Lower lobe of right lung (tissue), 2 donors: ENCODE data around the gene GALNT17. TPM values are rescaled to one million over a fixed set of nuclear protein-coding genes. Genes with fewer than 3 reads are reported as not detected.

Source experiments
- ATAC-seq, 2 donors: fragments of 200-7000 bp; cut with Tn5 transposase; one replicate each; pipeline ENCODE4 v1.9.1; 2020 to 2022; ENCODE audit warnings: mild to moderate bottlenecking in 2 of 2, moderate library complexity in 2 of 2
- DNase-seq: peaks from one replicate; pipeline ENCODE4 v3.0.0-alpha.2; 2020
- H3K27ac ChIP-seq: fragments of 200-600 bp; one replicate; pipeline ENCODE4 v1.8.0; 2022
- H3K27me3 ChIP-seq: fragments of 200-600 bp; one replicate; pipeline ENCODE4 v1.8.0; 2022; ENCODE audit warnings: low read depth
- H3K36me3 ChIP-seq: fragments of 200-600 bp; one replicate; pipeline ENCODE4 v1.8.0; 2022; ENCODE audit warnings: mild to moderate bottlenecking
- H3K4me1 ChIP-seq: fragments of 200-600 bp; one replicate; pipeline ENCODE4 v1.8.0; 2022
- H3K4me3 ChIP-seq: fragments of 200-600 bp; one replicate; pipeline ENCODE4 v1.8.0; 2022; ENCODE audit warnings: mild to moderate bottlenecking
- H3K9me3 ChIP-seq: fragments of 200-600 bp; one replicate; pipeline ENCODE4 v1.8.0; 2022
- intact Hi-C: fragments of 100-400 bp; cut with DNase I; formaldehyde crosslinking; loops from one replicate; pipeline ENCODE4 v1.11.0; 2022
- total RNA-seq: library from RNA; stranded (reverse); fragmentation: NEBNext Ultra II Directional; extraction: Animal tissue kit (Norgen Biotek cat#: 25700); gene quantifications from one replicate; pipeline ENCODE4 v1.2.1, GENCODE V29; 2021
- TF ChIP-seq, protein P1 (sequence below): fragments of 200-600 bp; IDR thresholded peaks from one replicate; pipeline ENCODE4 v1.8.0; 2022; ENCODE audit warnings: antibody characterized with exemption, mild to moderate bottlenecking
- donor health status: DM: no; HTN: yes; CAD: no; lungs with severe emphysema.

The GALNT17 gene
- total RNA-seq, 1 donor from 2014 or later: 6.6 TPM

GRCh38 chr7:71740174-71740560 lies 608.2 kb downstream of the GALNT17 start:
- TF ChIP-seq, protein P1, sequence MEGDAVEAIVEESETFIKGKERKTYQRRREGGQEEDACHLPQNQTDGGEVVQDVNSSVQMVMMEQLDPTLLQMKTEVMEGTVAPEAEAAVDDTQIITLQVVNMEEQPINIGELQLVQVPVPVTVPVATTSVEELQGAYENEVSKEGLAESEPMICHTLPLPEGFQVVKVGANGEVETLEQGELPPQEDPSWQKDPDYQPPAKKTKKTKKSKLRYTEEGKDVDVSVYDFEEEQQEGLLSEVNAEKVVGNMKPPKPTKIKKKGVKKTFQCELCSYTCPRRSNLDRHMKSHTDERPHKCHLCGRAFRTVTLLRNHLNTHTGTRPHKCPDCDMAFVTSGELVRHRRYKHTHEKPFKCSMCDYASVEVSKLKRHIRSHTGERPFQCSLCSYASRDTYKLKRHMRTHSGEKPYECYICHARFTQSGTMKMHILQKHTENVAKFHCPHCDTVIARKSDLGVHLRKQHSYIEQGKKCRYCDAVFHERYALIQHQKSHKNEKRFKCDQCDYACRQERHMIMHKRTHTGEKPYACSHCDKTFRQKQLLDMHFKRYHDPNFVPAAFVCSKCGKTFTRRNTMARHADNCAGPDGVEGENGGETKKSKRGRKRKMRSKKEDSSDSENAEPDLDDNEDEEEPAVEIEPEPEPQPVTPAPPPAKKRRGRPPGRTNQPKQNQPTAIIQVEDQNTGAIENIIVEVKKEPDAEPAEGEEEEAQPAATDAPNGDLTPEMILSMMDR: no peak
- Histone ChIP-seq H3K4me1 (no peaks in the 10 kb centered on the region), H3K9me3 (no peaks in the 10 kb centered on the region), H3K27ac (no peak overlapping the region), H3K36me3 (no peaks in the 10 kb centered on the region), H3K27me3 (no peaks in the 10 kb centered on the region), H3K4me3 (no peak overlapping the region)
- ATAC-seq (no peak), DNase-seq (no peak)
- intact Hi-C loops: no loop called here

DNA sequence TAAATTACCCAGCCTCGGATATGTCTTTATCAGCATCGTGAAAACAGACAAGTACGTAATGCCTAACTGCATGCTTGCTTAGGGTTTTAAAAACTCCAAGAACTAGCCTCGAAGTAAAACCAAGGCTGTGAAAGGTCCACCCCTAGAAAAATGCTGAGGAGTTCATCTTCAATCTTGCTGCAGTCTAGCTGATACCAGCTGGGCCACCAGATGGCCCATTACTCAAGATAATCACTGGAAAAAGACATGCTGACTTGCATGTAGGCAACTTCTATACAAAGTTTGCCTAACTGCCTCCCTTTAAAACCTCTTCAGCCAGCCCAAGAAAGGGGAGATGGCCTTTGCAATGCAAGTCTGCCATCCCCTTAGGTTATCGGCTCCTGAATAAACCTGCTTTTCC lies 614.1 kb downstream of the GALNT17 start:
- Histone ChIP-seq H3K36me3 (no peaks in the 10 kb centered on the region), H3K9me3 (no peaks in the 10 kb centered on the region), H3K4me1 (no peaks in the 10 kb centered on the region), H3K27ac (no peak overlapping the region), H3K27me3 (peaks cover 10% of the 10 kb centered on the region), H3K4me3 (no peak overlapping the region)
- DNase-seq (no peak), ATAC-seq (no peak)
- TF ChIP-seq, protein P1: no peak
- intact Hi-C loops: no loop called here

DNA sequence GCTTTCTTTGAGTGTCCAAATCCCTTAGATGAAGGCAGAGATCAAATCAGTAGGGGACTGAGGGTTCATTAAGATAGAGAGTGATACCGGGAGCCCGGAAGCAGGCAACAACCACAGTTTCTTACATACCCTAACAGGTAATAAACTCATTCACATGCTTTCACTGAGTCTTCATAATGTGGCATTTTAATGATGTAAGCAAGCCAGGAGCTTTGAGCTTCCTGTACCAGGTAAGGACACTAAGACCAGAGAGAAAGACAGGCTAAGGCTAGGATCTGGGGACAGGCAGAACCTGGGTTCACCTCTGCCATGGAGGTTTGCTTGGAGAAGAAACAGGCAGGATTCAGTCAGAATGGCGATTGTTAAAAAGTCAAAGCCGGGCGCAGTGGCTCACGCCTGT lies 618.3 kb downstream of the GALNT17 start:
- DNase-seq: no peak
- intact Hi-C loops: no loop called here
- H3K27me3 ChIP-seq: peaks cover 35% of the 10 kb centered on the region
- H3K27ac ChIP-seq: no peak overlapping the region
- no peak for ATAC-seq
- TF ChIP-seq, protein P1: no peak
- no peak overlapping the region for H3K4me3 ChIP-seq
- no peaks in the 10 kb centered on the region for H3K4me1 ChIP-seq
- no peaks in the 10 kb centered on the region for H3K36me3 ChIP-seq
- H3K9me3 ChIP-seq: no peaks in the 10 kb centered on the region

- Histone ChIP-seq H3K36me3 (no peaks in the 10 kb centered on the region), H3K27me3 (peaks cover 35% of the 10 kb centered on the region), H3K27ac (no peak overlapping the region), H3K9me3 (no peaks in the 10 kb centered on the region), H3K4me1 (no peaks in the 10 kb centered on the region), H3K4me3 (no peak overlapping the region)
- DNase-seq: peak; percentile 63
- TF ChIP-seq, protein P1: peak; percentile 57
- intact Hi-C loops: no loop called here
- ATAC-seq: peak; percentile 81 to 88
These were observed 620.4 kb downstream of the GALNT17 start for GRCh38 chr7:71752171-71752935.

DNA sequence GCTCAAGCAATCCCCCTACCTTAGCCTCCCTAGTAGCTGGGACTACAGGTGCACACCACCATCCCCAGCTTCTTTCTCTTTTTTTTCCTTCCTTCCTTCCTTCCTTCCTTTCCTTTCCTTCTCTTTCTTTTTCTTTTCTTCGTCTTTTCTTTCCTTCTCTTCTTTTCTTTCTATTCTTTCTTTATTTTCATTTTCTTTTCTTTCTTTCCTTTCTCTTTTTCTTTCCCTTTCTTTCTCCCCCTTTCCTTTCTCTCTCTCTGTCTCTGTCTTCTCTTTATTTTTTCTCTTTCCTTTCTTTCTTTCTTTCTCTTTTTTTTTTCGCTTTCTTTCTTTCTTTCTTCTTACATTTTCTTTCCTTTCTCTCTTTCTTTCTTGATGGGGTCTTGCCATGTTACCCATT lies 621.3 kb downstream of the GALNT17 start:
- DNase-seq (no peak), ATAC-seq (no peak)
- intact Hi-C loops: no loop called here
- H3K36me3 ChIP-seq: no peaks in the 10 kb centered on the region
- H3K27ac ChIP-seq: no peak overlapping the region
- no peak overlapping the region for H3K4me3 ChIP-seq
- H3K4me1 ChIP-seq: no peaks in the 10 kb centered on the region
- peaks cover 35% of the 10 kb centered on the region for H3K27me3 ChIP-seq
- no peaks in the 10 kb centered on the region for H3K9me3 ChIP-seq
- TF ChIP-seq, protein P1: no peak
